Suppressor macrophage treated with lipopolysaccharide for 1 hour (primary cell): ENCODE measurements around the gene RFT1.

Experiments used
- DNase-seq, 3 donors: peaks; one replicate each; pipeline ENCODE4 v3.0.0-alpha.2; 2020 to 2022

RFT1 gene

DNA sequence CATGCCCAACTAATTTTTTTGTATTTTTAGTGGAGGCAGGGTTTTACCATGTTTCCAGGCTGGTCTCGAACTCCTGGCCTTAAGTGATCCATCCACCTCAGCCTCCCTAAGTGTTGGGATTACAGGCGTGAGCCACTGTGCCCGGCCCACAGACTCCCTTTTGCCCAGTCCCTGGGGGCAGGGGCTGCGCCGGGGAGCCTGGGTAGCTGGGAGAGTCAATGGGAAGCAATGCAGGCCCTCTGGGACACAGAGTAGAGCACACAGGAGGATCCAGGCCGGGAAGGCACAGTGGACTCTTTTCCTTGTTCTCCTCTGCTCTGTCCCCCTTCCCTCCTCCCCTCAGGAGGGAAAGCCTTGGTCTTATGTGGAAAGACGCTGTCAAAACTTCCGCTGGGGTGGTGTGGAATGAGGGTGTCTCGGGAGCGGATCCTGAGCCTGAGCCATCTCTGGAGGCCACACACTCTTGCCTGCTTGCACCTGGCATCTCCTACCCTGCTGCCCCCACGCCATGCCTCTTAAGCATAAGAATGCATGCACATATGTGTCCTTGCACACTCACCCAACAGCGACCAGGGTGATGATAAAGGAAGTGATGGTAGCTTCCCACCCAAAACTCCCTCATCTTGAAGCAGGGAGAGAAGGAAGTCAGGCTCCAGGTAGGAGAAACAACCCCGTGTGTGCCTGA, 18.9 kb upstream of the RFT1 start:
- DNase-seq, result no peak

DNA sequence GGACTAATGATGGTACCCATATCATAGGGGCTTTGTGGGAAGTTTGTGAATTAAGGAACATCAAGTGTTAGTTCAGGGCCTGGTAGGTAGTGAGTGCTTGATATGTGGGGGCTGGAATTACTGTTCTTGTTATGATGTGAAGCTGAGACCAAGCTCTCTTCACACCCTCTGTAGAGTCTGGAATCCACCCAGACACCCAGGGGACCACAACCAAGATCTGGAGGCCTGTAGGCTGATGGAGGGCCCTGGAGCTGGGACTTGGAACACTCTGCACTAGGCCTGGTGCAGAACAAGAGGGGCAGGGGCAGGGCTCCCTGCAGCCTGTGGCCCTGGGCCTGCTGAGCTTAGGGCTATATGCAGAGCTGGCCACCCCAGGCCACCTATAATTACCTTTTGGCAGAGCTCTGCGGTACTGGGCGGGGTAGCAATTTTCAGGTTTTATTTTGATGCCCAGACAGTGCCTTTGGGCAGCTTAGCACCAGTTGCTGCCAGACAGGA, 17.7 kb upstream of the RFT1 start:
- no peak for DNase-seq

DNA sequence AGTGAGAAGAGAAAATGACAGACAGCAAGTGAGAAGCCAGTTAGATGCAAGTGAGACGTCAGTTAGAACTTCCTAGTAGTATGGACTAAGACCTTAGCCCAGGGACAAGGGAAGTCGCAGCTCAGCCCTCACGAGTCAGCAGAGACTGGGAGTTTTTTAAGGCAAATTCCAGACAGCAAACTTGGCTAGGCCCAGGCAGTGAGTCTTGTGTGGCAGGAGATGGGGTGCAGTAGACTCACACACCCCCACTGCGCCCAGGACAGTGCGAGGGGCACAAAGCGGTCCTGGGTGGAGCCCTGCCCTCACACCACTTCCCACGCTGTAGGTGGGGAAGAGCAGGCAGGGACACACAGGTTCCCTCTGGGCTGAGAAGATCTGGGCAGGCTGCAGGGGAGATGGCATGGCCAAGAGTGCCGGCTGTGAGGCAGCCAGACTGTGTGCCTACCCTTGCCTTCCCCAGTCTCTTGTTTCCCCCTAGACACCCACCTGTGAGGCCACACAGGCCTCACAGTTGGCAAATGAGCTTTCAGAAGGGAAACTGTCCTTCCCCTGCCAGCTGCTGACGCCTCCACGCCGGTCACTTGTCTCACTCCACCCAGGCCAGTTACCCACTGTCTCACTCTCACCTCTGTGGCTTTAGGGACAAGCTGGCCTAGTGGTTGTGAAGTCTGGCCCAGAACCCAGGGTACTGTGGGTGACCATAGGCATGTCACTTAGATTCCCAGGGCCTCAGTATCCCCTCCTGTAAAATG, 17.1 kb upstream of the RFT1 start:
- DNase-seq, result peak; percentile 79 to 85 (median 84)

DNA sequence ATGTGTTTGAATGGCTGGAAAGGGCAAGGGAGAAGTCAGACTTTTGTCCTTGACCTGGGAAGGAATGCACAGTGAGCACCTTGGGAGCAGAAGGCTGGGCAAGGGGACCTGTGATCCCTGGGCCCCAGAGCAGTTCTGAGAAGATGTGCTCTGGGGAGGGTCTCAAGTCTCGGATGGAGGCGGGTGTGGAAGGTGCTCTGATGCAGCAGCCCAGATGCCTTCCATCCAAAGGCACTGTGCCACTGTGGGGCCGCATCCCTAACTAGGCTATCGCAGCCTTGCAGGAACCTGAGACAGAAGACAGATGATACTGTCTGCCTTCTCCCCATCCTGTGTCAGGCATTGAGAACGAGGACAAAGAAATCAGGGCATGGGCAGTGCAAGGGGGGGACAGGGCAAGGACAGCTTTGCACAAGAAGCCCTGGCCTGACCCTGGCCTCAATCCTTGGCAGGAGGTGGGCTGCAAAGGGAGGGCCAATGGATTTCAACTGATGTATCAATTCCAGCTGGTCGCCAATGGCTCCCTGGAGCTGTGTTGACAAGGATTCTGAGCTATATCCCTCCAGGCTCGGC, 16.2 kb upstream of the RFT1 start:
- no peak for DNase-seq

DNA sequence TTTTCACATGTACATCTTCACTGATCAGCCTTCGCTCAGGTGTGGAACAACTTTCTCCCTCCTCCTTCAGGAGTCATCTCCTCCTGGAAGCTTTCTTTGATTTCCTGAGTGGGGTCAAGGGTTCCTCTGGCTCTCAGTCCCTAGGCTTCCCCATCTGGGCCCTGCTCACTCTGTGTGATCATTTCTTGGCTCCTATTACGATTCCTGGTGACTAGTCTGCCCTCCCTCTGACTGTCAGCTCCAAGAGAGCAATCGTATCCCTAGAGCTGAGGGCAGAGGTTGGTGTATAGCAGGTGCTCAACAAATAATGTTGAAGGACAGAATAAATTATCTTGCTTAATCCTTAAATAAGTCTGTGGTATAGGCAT, 15.5 kb upstream of the RFT1 start:
- DNase-seq, result no peak

DNA sequence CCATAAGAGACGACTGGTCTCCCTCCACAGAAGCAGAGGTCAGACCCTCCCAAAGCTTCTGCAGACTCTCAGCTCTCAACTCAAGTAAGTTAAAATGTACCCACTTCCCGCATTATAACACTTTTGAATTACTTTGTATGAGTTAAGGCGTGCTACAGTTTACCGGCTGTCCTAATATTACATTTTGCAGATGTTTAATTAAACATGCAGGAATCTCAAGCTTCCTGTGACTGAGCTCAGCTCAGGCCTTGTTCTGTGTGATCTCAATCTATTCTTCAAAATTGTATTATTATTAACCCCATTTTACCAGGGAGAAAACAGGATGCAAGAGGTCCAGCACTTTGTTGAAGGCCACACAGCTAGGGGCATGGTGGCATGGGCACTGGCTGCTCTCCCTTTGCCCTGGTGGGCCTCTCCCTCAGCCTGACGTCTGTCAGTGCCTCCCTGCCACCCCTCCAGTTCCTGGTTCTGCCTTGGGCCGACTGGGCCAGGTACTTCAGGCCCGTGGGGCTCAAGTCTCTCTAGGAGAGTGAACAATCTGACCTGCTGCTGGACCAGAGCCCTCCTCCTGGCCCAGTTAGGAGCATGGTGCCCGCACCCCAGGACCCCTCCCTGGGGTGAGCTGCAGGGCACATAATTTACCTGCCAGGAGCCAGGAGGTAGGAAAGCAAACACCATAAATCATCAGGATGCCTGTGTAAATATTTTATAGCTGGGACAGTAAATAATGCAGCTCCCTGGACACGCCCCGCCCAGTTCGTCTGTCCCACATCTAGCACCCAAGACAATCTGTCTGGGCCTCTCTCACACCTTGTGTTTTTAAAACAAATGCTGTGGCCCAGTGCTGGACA, 14.9 kb upstream of the RFT1 start:
- DNase-seq, result no peak

DNA sequence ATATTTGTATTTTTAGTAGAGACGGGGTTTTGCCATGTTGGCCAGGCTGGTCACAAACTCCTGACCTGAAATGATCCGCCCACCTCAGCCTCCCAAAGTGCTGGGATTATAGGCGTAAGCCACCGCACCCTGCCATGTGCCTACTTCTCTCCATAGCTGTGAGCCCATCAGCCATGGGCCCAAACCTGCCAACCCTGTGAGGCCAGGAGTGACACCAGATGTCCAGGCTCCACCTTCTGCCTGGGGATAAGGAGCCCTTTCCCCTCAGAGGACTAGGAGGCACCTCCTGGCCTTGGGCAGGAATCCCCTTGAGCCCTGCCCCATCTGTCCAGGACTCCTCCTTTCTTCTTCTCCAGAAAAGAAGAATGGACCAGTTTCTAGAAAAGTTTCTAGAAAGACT, 14.2 kb upstream of the RFT1 start:
- DNase-seq, result no peak

DNA sequence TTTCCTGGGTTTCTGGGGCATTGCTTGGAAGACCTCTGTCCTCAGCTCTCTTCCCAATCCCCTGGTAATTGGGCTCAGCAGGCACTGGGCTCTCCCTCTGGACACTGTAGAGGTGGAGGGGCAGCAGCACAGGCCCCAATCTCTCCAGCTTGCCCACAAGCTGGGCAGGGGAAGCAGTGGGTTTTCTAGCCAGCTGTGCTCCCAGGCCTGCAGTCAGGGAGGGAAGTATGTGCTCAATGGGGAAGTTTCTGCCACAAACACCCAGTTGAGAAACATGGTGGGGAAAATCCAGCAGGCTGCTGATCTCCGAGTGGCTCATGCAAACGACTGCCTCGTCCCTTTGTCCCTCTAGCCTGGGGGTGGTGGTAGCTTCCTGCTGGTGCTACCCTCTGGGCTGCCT, 12.8 kb upstream of the RFT1 start:
- DNase-seq, result peak; percentile 92 to 98 (median 96)

DNA sequence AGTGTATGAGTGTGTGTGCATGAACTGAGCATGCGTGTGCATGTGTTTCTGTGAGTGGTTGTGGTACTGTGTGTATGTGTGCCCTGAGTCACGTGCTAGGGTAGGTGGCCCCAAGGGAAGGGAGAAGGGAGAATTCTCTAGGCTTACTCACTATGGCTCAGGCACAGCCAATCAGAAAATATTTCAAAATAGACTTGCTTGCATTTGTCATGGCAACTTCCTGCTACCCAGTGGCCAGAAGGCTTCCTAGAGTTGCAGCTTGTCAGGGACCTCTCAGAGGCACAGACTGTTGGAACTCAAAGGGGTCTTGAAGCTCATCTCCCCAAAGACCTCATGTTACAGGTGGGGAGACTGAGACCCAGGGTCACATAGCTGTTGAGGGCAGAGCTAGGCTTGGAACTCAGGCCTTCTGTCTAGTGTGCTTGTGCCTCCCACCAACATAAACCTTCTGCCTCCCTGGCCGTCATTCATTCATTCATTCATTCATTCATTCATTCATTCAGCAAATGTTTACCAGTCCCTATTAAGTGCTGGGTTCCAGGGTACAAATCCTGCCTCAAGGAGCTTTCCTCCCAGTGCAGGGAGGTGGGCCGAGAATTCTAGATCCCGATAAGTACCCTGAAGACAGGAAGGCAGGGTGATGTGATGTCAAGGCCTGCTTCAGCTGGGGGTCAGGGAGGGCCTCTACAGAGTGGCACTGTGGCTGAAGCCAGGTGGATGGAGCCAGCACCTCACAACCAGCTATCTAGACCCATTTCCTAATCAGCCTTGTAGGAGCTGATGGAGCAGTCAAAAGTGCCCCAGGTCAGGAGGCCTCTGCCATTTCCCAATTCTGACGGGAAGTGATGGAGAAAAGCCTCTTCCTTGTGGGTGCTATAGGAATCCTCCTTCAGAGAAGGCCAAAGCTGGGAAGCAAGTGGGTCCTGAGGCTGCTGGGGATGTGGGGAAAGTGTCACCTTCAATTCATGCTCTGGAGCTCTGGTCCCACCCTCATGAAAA, 10.9 kb upstream of the RFT1 start:
- DNase-seq, result peak; percentile 86 to 96 (median 93)

DNA sequence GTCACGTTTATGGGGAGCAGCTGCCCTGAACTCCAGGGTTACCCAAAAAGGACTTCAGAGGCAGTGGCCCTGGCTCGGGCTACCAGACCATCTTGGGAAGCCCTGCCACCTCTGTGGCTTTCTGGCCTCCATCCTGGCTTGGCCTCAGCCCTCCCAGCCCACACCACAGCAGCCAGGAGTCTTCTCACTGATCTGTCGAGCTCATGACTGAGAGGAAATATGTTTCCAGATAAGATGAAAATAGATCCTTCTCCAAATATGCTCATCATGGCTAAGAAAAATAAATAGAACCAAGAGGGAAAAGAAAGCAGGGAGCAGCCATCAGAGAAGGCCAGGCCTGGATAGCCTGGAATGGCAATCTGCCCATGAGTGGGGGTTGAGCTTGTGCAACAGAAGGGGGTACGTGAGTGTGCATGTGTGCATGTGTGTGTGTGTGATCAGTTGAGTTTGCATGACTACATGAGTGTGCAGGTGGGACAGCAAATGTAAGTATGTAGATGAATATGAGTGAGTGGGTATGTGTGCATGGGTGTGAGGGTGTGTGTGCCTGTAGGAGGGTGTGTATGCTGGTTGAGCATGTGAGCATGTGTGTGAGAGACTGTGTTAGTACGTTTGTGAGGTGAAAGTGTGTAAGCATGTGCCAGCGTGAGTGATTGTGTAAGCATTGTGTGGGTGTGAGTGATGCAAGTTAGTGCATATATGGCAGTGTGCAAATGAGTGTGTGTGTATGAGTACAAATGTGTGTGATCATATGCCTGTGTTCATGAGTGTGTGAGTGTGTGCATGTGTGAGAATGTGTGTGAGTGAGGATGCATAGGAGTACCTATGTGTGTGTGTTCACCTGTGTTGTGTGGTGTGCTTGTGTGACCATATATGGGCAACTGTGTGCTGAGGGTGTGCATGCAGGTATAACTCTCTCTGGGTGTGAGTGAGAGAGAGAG, 9.9 kb upstream of the RFT1 start:
- DNase-seq, result no peak

DNA sequence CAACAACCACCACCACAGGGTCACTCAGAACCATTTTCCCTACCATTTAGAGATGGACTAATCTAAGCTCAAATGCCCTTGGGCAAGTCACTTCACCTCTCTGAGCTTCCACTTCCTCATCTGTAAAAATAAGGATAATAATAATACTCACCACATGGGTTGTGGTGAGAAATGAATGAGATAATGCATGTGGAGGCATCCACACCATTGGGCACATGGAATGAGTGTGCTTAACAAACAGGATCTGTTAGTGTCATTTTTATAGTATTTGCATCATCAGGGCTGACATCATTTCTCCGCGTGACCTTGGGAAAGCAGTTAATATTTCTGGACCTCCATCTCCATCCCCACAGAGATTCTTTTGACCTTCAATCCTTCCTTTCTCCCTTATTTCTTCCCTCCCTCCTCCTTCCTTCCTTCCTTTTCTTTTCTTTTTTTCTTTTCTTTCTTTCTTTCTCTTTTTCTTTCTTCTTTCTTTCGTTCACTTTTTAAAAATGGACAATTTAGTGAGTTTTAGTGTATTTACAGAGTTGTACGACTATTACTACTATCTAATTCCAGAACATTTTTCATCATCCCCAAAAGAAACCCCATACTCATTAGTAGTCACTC, 7.7 kb upstream of the RFT1 start:
- peak; percentile 75 to 90 (median 81) for DNase-seq

DNA sequence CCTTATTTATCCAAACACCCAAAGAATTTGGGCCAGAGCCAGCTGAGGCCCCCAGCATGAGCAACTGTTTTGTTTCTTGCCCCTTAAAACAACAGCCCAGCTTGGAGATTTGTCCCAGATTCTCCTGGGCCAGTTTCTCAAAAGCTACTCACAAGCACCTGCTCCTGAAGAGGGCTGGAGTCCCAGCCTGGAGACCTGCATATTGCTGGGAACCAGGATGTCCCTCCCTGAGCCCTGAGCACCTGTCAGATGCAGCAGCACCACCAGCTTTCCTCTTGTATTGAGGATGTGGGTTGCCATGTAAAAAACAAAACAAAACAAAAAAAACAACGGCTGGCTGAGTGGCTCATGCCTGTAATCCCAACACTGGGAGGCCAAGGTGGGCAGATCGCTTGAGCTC, 7.0 kb upstream of the RFT1 start:
- DNase-seq, result no peak

DNA sequence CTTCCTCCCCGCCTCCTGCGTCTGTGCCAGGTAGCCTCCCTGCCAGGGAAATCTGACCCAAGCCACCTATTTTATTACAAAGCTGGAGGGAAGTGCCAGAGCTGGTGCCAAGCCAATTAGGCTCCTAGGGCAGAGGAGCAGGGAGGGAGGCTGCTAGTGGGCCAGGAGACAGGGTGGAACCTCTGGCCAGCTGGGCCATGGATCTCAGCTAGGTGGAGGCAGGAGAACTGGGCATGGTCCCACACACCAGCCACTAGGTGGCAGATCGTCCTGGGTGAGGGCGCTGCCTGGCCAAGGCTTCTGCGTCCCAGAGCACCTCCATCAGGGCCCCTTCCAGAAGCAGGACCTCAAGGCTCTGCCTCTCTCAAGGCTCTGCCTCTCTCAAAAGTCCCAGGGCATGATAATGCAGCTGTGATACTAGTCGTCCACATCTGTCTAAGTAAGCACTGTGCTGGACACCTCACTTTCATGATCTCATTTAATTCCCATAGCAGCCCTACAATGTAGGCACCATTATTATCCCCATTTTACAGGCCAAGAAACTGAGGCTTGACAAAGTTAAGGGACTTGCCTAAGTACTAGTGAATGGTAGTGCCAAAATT, 4.5 kb upstream of the RFT1 start:
- peak; percentile 81 to 89 (median 86) for DNase-seq

DNA sequence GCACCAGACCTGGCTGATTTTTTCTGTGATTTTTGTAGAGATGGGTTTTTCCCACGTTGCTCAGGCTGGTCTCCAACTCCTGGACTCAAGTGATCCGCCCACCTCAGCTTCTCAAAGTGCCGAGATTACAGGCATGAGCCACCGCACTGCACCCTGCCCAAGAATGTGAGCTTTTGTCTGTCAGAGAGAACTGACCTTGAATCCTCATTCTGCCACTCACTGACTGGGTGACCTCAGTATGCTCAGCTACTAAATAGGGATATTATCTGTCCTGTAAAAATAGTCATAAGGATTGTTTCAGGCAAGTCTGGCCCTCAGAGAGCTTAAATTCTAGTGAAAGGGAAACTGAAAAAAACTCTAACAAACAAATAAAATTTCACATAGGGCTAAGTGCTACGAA, 2.1 kb upstream of the RFT1 start:
- DNase-seq, result peak; percentile 27 to 53 (median 47)

DNA sequence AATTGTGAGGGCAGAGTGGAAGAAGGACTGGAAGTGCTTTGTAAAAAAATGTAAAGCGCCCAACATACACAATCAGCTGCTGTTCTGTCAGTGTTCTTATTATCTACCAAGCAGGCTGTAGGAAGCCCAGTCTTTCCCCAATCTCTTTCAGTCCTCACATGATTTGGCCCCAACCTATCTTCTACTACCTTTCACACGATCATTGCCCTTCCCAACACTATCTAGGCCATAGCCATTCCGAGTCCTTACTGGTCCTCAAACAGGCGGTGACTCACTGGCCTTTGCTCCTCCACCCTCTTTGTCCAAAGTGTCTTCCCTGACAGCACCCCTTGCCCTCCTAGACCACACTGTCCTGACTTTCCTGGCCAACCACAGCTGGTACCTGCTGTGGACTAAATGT, 861 bp upstream of the RFT1 start:
- DNase-seq, result no peak

DNA sequence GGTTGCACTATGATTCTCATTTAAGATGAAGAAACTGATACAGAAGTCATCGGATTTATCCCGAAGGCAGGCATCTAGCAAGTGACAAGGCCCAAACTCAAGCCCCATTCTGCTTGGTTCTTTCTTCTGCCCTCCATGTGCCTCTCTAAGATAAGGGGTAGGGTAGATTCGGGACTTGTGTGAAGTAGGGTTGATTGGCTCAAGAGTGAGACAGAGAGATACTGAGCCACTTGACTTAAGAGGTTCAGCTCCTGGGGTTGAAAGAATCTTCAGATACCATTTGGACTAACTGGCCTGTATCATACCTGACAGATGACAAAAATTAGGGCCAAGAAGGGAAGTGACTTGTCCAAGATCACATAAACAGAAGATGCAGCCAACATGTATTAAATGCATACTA, 891 bp downstream of the RFT1 start:
- DNase-seq, result no peak

DNA sequence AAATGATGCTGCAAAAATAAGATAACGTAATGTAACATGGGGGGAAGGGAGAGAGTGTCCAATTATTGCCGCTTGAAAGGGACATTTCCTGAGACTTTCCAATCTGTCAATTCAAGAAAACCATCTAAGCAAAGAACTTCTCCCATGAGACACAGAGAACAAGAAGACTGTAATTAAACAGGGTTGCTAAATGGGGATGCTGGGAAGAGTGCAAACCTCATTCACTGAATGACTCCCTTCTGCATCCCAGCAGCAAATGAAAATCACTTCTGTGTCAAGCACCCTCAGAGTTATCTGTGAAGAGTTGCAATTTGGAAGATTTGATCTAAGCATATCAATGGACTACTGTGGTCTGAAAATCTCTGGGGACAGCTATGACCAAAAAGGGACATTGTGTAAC, 3.6 kb downstream of the RFT1 start:
- DNase-seq, result no peak

DNA sequence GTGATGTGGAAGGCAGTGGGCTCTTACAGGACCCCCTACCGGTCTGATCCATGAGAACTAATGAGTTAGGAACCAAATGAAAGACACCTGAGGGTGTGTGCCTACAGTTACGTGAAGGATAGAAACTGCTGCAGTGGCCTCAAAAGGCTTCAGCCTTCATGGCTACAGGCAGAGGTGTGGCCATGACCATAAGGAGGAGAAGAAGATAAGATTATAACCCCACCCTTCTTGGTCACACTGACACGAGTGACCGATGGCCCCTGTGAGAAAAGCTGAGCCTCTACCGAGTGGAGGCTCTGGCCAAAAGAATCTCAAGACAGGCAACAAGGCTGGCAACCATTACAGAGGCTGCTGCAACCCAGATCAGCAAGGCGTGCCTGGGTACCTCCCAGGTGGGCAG, 6.3 kb downstream of the RFT1 start:
- no peak for DNase-seq

DNA sequence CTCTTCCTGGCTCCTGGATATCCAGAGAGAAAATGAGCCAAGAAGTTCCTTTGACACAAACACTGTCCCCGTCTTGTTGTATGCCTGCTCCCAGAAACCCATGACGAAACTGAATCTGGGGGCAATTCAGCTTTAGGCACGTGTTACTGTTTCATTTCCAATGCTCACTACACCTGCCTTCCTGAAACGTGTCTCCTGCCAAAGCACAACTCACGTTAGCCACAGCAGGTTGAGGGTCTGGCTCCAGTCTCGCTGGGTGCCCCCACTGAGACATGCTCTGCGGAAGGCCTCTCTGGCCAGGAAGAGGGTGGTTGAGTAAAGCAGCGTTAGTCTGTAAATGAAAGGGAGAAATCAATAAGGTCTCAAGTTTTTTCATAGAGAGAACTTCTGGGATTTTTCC, 6.7 kb downstream of the RFT1 start:
- DNase-seq, result no peak

DNA sequence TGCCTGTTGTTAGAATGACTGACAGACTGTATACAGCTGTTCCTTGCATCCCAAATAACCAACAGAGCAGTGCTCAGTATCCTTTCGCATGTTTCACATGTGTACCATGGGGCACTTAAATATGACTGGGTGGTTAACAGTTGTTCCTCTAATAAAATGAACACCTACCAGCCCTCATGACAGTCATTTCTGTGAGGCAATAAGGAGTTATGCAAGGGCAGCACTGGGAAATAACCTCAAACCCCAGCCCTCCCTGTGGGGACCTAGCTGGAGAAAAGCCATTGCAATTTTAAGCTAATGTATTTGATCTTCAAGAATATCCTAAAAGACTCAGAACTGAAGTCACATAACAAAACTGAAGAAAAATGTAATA, 7.3 kb downstream of the RFT1 start:
- DNase-seq, result peak; percentile 80 to 88 (median 83)
